ENCODE data around the gene KLC4. TPM values are rescaled to one million over a fixed set of nuclear protein-coding genes. Genes with fewer than 3 reads are reported as not detected.

The KLC4 gene
- total RNA-seq, 1 experiment from 2014 or later: 17.5 TPM

DNA sequence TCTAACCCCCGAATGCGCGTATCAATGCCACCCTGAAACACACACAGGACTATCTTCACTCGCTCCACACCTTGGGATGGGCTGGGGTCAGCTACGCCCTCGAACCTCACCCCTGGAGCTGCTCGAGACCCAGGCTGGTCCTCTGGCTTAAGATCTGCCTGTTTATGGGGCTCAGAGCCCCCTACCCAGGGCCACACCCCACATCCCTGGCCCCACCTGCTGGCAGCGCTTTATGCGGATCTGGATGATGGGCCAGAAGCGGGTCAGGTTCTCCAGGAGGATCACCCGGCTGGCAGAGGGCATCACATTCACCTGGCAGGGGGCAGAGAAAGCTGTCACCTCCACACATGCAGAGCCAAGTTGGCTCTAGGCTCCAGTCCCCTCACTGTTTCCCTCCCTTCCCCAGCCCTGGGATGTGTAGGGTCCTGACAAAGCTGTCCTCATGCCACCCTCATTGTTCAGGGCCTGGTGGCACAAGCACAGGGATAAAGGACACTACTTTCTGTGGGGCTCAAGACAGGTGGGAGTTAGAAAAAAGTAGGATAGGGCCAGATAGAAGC lies 14.0 kb upstream of the KLC4 start:
- H3K79me2 ChIP-seq (ENCODE audit: low read length): no peaks in the 10 kb centered on the region
- DNase-seq: no peak

DNA sequence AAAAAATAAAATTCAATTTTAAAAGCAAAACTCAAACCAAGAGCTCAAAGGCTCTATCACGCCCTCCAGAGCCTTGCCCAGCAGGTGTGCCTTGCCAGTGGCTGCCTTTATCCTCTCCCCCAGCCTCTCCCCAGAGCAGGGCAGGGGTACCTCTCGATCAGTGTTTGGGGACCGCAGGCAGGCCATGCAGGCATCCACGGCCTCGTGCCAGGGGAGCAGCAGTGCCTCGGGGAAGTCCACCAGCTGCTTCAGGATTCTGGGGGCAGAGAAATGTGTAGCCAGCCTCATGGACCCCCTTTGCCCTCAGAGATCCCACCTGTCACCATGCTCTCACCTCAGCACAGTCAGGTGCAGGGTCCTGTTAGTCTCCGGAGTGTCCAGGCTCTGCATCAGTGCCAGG lies 11.4 kb upstream of the KLC4 start:
- TF ChIP-seq EZH2 (IDR thresholded peaks at IDR 0.05; ENCODE audit: low read length, unreplicated experiment): no peak
- H3K27ac ChIP-seq (ENCODE audit: low read length): no peak overlapping the region
- no peaks in the 10 kb centered on the region for H4K20me1 ChIP-seq (ENCODE audit: low read length)
- H3K9me2 ChIP-seq (replicated peaks; ENCODE audit: low read length): no peaks in the 10 kb centered on the region
- H3K9ac ChIP-seq (ENCODE audit: low read length): no peak overlapping the region
- H3F3A ChIP-seq (ENCODE audit: low read length, unreplicated experiment): no peaks in the 10 kb centered on the region
- BruUV-seq (replicated peaks): no TSS peak
- POLR2A ChIA-PET (ENCODE audit: unreplicated experiment): no interaction called here
- H3K9me3 ChIP-seq (ENCODE audit: low read length): no peaks in the 10 kb centered on the region
- H3K4me3 ChIP-seq (ENCODE audit: low read length): no peak overlapping the region
- CTCF ChIA-PET: no interaction called here
- no peak overlapping the region for H2AFZ ChIP-seq (ENCODE audit: low read length)
- H3K4me1 ChIP-seq (ENCODE audit: insufficient read depth, low read length): peaks cover 10% of the 10 kb centered on the region
- ATAC-seq (no peak), DNase-seq (no peak)
- intact Hi-C loops (cut with micrococcal nuclease): no loop called here
- peaks cover 17% of the 10 kb centered on the region; the same call in 1 of the 2 replicates for H3K79me2 ChIP-seq (ENCODE audit: low read length)
- no peak overlapping the region for H3K4me2 ChIP-seq (ENCODE audit: low read length)
- no peaks in the 10 kb centered on the region for H3K27me3 ChIP-seq (ENCODE audit: low read length)
- no peaks in the 10 kb centered on the region; the same call in 1 of the 2 replicates for H3K36me3 ChIP-seq (ENCODE audit: low read depth, low read length)

More for the DNA sequence above, 14.0 kb upstream of the KLC4 start:
- Histone ChIP-seq H3K4me1 (ENCODE audit: insufficient read depth, low read length) (no peaks in the 10 kb centered on the region), H3F3A (ENCODE audit: low read length, unreplicated experiment) (no peaks in the 10 kb centered on the region), H3K27me3 (ENCODE audit: low read length) (no peaks in the 10 kb centered on the region), H3K4me2 (ENCODE audit: low read length) (no peak overlapping the region), H4K20me1 (ENCODE audit: low read length) (no peaks in the 10 kb centered on the region), H3K9me2 (replicated peaks; ENCODE audit: low read length) (no peaks in the 10 kb centered on the region), H3K4me3 (ENCODE audit: low read length) (no peak overlapping the region), H2AFZ (ENCODE audit: low read length) (no peak overlapping the region), H3K27ac (ENCODE audit: low read length) (no peak overlapping the region), H3K36me3 (ENCODE audit: low read depth, low read length) (peaks cover 3% of the 10 kb centered on the region), H3K9me3 (ENCODE audit: low read length) (no peaks in the 10 kb centered on the region), H3K9ac (ENCODE audit: low read length) (no peak overlapping the region)
- ChIA-PET POLR2A (ENCODE audit: unreplicated experiment) (no interaction called here), CTCF (no interaction called here)
- no TSS peak for BruUV-seq (replicated peaks)
- intact Hi-C loops (cut with micrococcal nuclease): no loop called here
- ATAC-seq: no peak
- no peak for TF ChIP-seq EZH2 (IDR thresholded peaks at IDR 0.05; ENCODE audit: low read length, unreplicated experiment)
- TF ChIP-seq, protein P1, sequence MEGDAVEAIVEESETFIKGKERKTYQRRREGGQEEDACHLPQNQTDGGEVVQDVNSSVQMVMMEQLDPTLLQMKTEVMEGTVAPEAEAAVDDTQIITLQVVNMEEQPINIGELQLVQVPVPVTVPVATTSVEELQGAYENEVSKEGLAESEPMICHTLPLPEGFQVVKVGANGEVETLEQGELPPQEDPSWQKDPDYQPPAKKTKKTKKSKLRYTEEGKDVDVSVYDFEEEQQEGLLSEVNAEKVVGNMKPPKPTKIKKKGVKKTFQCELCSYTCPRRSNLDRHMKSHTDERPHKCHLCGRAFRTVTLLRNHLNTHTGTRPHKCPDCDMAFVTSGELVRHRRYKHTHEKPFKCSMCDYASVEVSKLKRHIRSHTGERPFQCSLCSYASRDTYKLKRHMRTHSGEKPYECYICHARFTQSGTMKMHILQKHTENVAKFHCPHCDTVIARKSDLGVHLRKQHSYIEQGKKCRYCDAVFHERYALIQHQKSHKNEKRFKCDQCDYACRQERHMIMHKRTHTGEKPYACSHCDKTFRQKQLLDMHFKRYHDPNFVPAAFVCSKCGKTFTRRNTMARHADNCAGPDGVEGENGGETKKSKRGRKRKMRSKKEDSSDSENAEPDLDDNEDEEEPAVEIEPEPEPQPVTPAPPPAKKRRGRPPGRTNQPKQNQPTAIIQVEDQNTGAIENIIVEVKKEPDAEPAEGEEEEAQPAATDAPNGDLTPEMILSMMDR (conservative IDR thresholded peaks at IDR 0.05; ENCODE audit: low read depth, low read length): no peak
- TF ChIP-seq EZH2phosphoT487 (IDR thresholded peaks at IDR 0.05; ENCODE audit: borderline replicate concordance, low read length): no peak

DNA sequence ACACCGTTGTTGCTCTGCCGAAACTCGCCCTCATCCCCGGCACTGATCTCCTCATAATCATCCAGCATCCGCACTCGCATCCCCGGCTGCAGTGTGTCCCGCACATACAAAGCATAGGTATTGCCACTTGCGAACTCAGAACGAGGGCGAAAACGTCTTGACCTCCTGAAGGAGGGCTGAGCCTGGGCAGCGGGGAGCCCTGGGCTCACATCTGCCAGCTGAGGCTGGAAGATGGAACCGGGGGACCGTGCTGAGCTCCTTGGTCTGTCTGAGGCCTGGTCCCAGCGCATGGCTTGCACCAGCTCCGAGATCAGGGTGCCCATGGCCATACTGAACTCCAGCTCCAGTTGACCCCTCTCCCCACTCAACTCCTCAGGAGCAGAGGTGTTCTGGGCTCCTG lies 8.4 kb upstream of the KLC4 start:
- ChIA-PET POLR2A (ENCODE audit: unreplicated experiment) (interaction anchor here (0.6 kb wide), 1 partner anchor 108 kb away, joined by 6 read pairs; no protein-coding TSS in a partner anchor), CTCF (no interaction called here)
- no peak overlapping the region for H3K27ac ChIP-seq (ENCODE audit: low read length)
- no peaks in the 10 kb centered on the region for H4K20me1 ChIP-seq (ENCODE audit: low read length)
- no peak overlapping the region for H2AFZ ChIP-seq (ENCODE audit: low read length)
- peaks cover 6% of the 10 kb centered on the region; the same call in 1 of the 2 replicates for H3K36me3 ChIP-seq (ENCODE audit: low read depth, low read length)
- H3K9me3 ChIP-seq (ENCODE audit: low read length): no peaks in the 10 kb centered on the region
- intact Hi-C loops (cut with micrococcal nuclease): no loop called here
- no peak overlapping the region for H3K4me3 ChIP-seq (ENCODE audit: low read length)
- no peak for TF ChIP-seq EZH2 (IDR thresholded peaks at IDR 0.05; ENCODE audit: low read length, unreplicated experiment)
- TF ChIP-seq, protein P1 (conservative IDR thresholded peaks at IDR 0.05; ENCODE audit: low read depth, low read length): no peak
- no peak for TF ChIP-seq EZH2phosphoT487 (IDR thresholded peaks at IDR 0.05; ENCODE audit: borderline replicate concordance, low read length)
- no peaks in the 10 kb centered on the region for H3F3A ChIP-seq (ENCODE audit: low read length, unreplicated experiment)
- no peak overlapping the region for H3K9ac ChIP-seq (ENCODE audit: low read length)
- no peaks in the 10 kb centered on the region for H3K9me2 ChIP-seq (replicated peaks; ENCODE audit: low read length)
- H3K79me2 ChIP-seq (ENCODE audit: low read length): peaks cover 20% of the 10 kb centered on the region
- DNase-seq (no peak), ATAC-seq (no peak)
- BruUV-seq (replicated peaks): no TSS peak
- H3K27me3 ChIP-seq (ENCODE audit: low read length): no peaks in the 10 kb centered on the region
- peak overlapping the region; percentile 95; the same call in 1 of the 2 replicates for H3K4me2 ChIP-seq (ENCODE audit: low read length)
- H3K4me1 ChIP-seq (ENCODE audit: insufficient read depth, low read length): peaks cover 18% of the 10 kb centered on the region

Data from PC-3 (cell line).